ENCODE measurements around the gene SORT1. TPM values are rescaled to one million over a fixed set of nuclear protein-coding genes. Genes with fewer than 3 reads are reported as not detected.

SORT1 gene
- total and polyA plus RNA-seq, 2 of the 13 experiments (the other 11 are each of a cell fraction or from before 2014, with no cell fraction given), result 32.4 to 93.0 TPM

- Histone ChIP-seq H2AFZ (ENCODE audit: low read length) (no peak overlapping the region), H3K27me3 (ENCODE audit: control insufficient read depth in 1 of 2, insufficient read depth in 2 of 2, low read length in 2 of 2) (no peaks in the 10 kb centered on the region; a peak in 1 of 5 replicates), H3K79me2 (ENCODE audit: insufficient read depth, low read length) (peaks cover 43% of the 10 kb centered on the region), H3K9ac (ENCODE audit: insufficient read depth, low read depth, low read length) (peak overlapping the region; percentile 75), H4K20me1 (ENCODE audit: insufficient read depth, low read length) (no peaks in the 10 kb centered on the region), H3K4me2 (ENCODE audit: low read depth, low read length) (peak overlapping the region; percentile 81), H3K4me3 (replicated peaks in 1 of 3; ENCODE audit: insufficient read depth in 1 of 3, low read depth in 2 of 3, low read length in 3 of 3) (peak overlapping the region; percentile 70 to 94 (median 75)), H3K36me3 (replicated peaks in 1 of 2; ENCODE audit: control insufficient read depth in 1 of 2, insufficient read depth in 2 of 2, low read length in 2 of 2) (peaks cover under 1 to 11% of the 10 kb centered on the region in 2 experiments; a peak in 4 of 5 replicates), H3K9me3 (ENCODE audit: low read length) (no peaks in the 10 kb centered on the region), H3K4me1 (ENCODE audit: insufficient read depth, low read length) (peaks cover 56% of the 10 kb centered on the region), H3K27ac (ENCODE audit: extremely low read length, insufficient read depth, low read length) (peak overlapping the region; percentile 32)
- FAIRE-seq (no peak), ATAC-seq (no peak), DNase-seq (ENCODE audit: low spot score) (no peak)
- in situ Hi-C loops (cut with HindIII; ENCODE audit: extremely low pct_ligation_motif_present, low pct_unique_long_range_greater_than_20kb) (no loop called here), intact Hi-C loops (cut with micrococcal nuclease; ENCODE audit: unreplicated experiment) (loop anchor here (5.0 to 10.0 kb wide), 2 partner anchors 45 to 302 kb away; partner anchors contain the start of gene TMEM167B)
- ChIA-PET POLR2A (interaction anchor here (1.4 to 2.7 kb wide), 9 partner anchors 90 to 144 kb away, joined by 4 to 25 read pairs (median 6); partner anchors contain the start of genes MYBPHL and PSRC1), CTCF (ENCODE audit: low intra/inter-chr PET ratio, low total read pairs) (interaction anchor here (4.5 kb wide), 1 partner anchor 133 kb away, joined by 76 read pairs; no protein-coding TSS in a partner anchor)
- TF ChIP-seq NAIF1 (CRISPR knock-in tag; IDR thresholded peaks at IDR 0.05; ENCODE audit: borderline replicate concordance) (no peak), KMT2A (CRISPR knock-in tag; IDR thresholded peaks at IDR 0.05) (0 out of 2 replicates have a peak, but pooled peaks have one; percentile 26), SAP130 (CRISPR knock-in tag; IDR thresholded peaks at IDR 0.05; ENCODE audit: low read depth) (0 out of 2 replicates have a peak, but pooled peaks have one; percentile 18), KLF12 (CRISPR knock-in tag; IDR thresholded peaks at IDR 0.05; ENCODE audit: borderline replicate concordance) (peak; percentile 0; the same call in 1 of the 2 replicates), ZNF652 (CRISPR knock-in tag; IDR thresholded peaks at IDR 0.05; ENCODE audit: borderline replicate concordance, low read depth) (peak; percentile 56), ATF2 (CRISPR knock-in tag; IDR thresholded peaks at IDR 0.05) (no peak), ZNF142 (CRISPR knock-in tag; IDR thresholded peaks at IDR 0.05) (peak; percentile 49; the same call in 1 of the 2 replicates), ESRRA (CRISPR knock-in tag; IDR thresholded peaks at IDR 0.05; ENCODE audit: low read depth) (no peak), ZFP36L1 (CRISPR knock-in tag; IDR thresholded peaks at IDR 0.05) (no peak), ZNF703 (CRISPR knock-in tag; IDR thresholded peaks at IDR 0.05; ENCODE audit: borderline replicate concordance) (no peak)
- under 1% methylated on average over 24 of the region's 46 CpGs for WGBS (ENCODE audit: low lambda C conversion rate)
- TSS peak; percentile 50 for BruUV-seq (replicated peaks)
These were observed 692 bp downstream of the SORT1 start for GRCh38 chr1:109396871-109397580.
